ENCODE data around the gene ENGASE.

ENGASE gene

GRCh38 chr17:79085921-79086551 lies 11.4 kb downstream of the ENGASE start:
- Histone ChIP-seq H3K36me3 (ENCODE audit: control insufficient read depth, insufficient read depth, low read length) (peaks cover 8% of the 10 kb centered on the region), H3K4me1 (ENCODE audit: control insufficient read depth, insufficient read depth, low read length) (no peaks in the 10 kb centered on the region), H3K9ac (ENCODE audit: low read length) (no peak overlapping the region)

GRCh38 chr17:79086609-79087427 lies 12.2 kb downstream of the ENGASE start:
- Histone ChIP-seq H3K36me3 (ENCODE audit: control insufficient read depth, insufficient read depth, low read length) (peaks cover 8% of the 10 kb centered on the region), H3K27me3 (ENCODE audit: control insufficient read depth, insufficient read depth, low read length) (peaks cover 2% of the 10 kb centered on the region), H3K9ac (ENCODE audit: low read length) (no peak overlapping the region), H3K4me1 (ENCODE audit: control insufficient read depth, insufficient read depth, low read length) (no peaks in the 10 kb centered on the region), H3K4me3 (ENCODE audit: low read length) (no peak overlapping the region), H3K9me3 (ENCODE audit: control insufficient read depth, low read length) (no peaks in the 10 kb centered on the region)

More at GRCh38 chr17:79085921-79086551, 11.4 kb downstream of the ENGASE start:
- H3K27me3 ChIP-seq (ENCODE audit: control insufficient read depth, insufficient read depth, low read length) = no peaks in the 10 kb centered on the region
- no peaks in the 10 kb centered on the region for H3K9me3 ChIP-seq (ENCODE audit: control insufficient read depth, low read length)
- H3K4me3 ChIP-seq (ENCODE audit: low read length) = no peak overlapping the region

GRCh38 chr17:79087428-79088143 lies 13.0 kb downstream of the ENGASE start:
- Histone ChIP-seq H3K9me3 (ENCODE audit: control insufficient read depth, low read length) (no peaks in the 10 kb centered on the region), H3K36me3 (ENCODE audit: control insufficient read depth, insufficient read depth, low read length) (peaks cover 8% of the 10 kb centered on the region), H3K4me1 (ENCODE audit: control insufficient read depth, insufficient read depth, low read length) (no peaks in the 10 kb centered on the region), H3K9ac (ENCODE audit: low read length) (no peak overlapping the region), H3K4me3 (ENCODE audit: low read length) (no peak overlapping the region), H3K27me3 (ENCODE audit: control insufficient read depth, insufficient read depth, low read length) (peaks cover 9% of the 10 kb centered on the region)

GRCh38 chr17:79088247-79088996 lies 13.8 kb downstream of the ENGASE start:
- Histone ChIP-seq H3K9ac (ENCODE audit: low read length) (no peak overlapping the region), H3K4me1 (ENCODE audit: control insufficient read depth, insufficient read depth, low read length) (no peaks in the 10 kb centered on the region), H3K36me3 (ENCODE audit: control insufficient read depth, insufficient read depth, low read length) (no peaks in the 10 kb centered on the region), H3K9me3 (ENCODE audit: control insufficient read depth, low read length) (no peaks in the 10 kb centered on the region), H3K27me3 (ENCODE audit: control insufficient read depth, insufficient read depth, low read length) (peaks cover 17% of the 10 kb centered on the region), H3K4me3 (ENCODE audit: low read length) (no peak overlapping the region)

- Histone ChIP-seq H3K4me1 (ENCODE audit: control insufficient read depth, insufficient read depth, low read length) (no peaks in the 10 kb centered on the region), H3K36me3 (ENCODE audit: control insufficient read depth, insufficient read depth, low read length) (no peaks in the 10 kb centered on the region), H3K27me3 (ENCODE audit: control insufficient read depth, insufficient read depth, low read length) (peaks cover 17% of the 10 kb centered on the region), H3K4me3 (ENCODE audit: low read length) (no peak overlapping the region), H3K9ac (ENCODE audit: low read length) (no peak overlapping the region), H3K9me3 (ENCODE audit: control insufficient read depth, low read length) (no peaks in the 10 kb centered on the region)
These were observed 14.3 kb downstream of the ENGASE start for GRCh38 chr17:79088997-79089328.

- H3K9me3 ChIP-seq (ENCODE audit: control insufficient read depth, low read length) = no peaks in the 10 kb centered on the region
- no peak overlapping the region for H3K4me3 ChIP-seq (ENCODE audit: low read length)
- no peaks in the 10 kb centered on the region for H3K36me3 ChIP-seq (ENCODE audit: control insufficient read depth, insufficient read depth, low read length)
- H3K9ac ChIP-seq (ENCODE audit: low read length) = no peak overlapping the region
- no peaks in the 10 kb centered on the region for H3K4me1 ChIP-seq (ENCODE audit: control insufficient read depth, insufficient read depth, low read length)
- peaks cover 17% of the 10 kb centered on the region for H3K27me3 ChIP-seq (ENCODE audit: control insufficient read depth, insufficient read depth, low read length)
These were observed 15.3 kb downstream of the ENGASE start for GRCh38 chr17:79089720-79090442.

GRCh38 chr17:79090443-79091225 lies 16.0 kb downstream of the ENGASE start:
- no peaks in the 10 kb centered on the region for H3K4me1 ChIP-seq (ENCODE audit: control insufficient read depth, insufficient read depth, low read length)
- no peaks in the 10 kb centered on the region for H3K36me3 ChIP-seq (ENCODE audit: control insufficient read depth, insufficient read depth, low read length)
- H3K9me3 ChIP-seq (ENCODE audit: control insufficient read depth, low read length) = no peaks in the 10 kb centered on the region
- H3K27me3 ChIP-seq (ENCODE audit: control insufficient read depth, insufficient read depth, low read length) = peaks cover 17% of the 10 kb centered on the region
- no peak overlapping the region for H3K4me3 ChIP-seq (ENCODE audit: low read length)
- H3K9ac ChIP-seq (ENCODE audit: low read length) = no peak overlapping the region

GRCh38 chr17:79091226-79091670 lies 16.6 kb downstream of the ENGASE start:
- Histone ChIP-seq H3K27me3 (ENCODE audit: control insufficient read depth, insufficient read depth, low read length) (peaks cover 23% of the 10 kb centered on the region), H3K9me3 (ENCODE audit: control insufficient read depth, low read length) (no peaks in the 10 kb centered on the region), H3K36me3 (ENCODE audit: control insufficient read depth, insufficient read depth, low read length) (no peaks in the 10 kb centered on the region), H3K9ac (ENCODE audit: low read length) (no peak overlapping the region), H3K4me3 (ENCODE audit: low read length) (no peak overlapping the region), H3K4me1 (ENCODE audit: control insufficient read depth, insufficient read depth, low read length) (no peaks in the 10 kb centered on the region)

GRCh38 chr17:79092567-79092966 lies 17.9 kb downstream of the ENGASE start:
- Histone ChIP-seq H3K9ac (ENCODE audit: low read length) (no peak overlapping the region), H3K4me3 (ENCODE audit: low read length) (no peak overlapping the region), H3K9me3 (ENCODE audit: control insufficient read depth, low read length) (no peaks in the 10 kb centered on the region), H3K36me3 (ENCODE audit: control insufficient read depth, insufficient read depth, low read length) (no peaks in the 10 kb centered on the region), H3K27me3 (ENCODE audit: control insufficient read depth, insufficient read depth, low read length) (peaks cover 32% of the 10 kb centered on the region), H3K4me1 (ENCODE audit: control insufficient read depth, insufficient read depth, low read length) (no peaks in the 10 kb centered on the region)

GRCh38 chr17:79093270-79093669 lies 18.6 kb downstream of the ENGASE start:
- Histone ChIP-seq H3K4me3 (ENCODE audit: low read length) (no peak overlapping the region), H3K9me3 (ENCODE audit: control insufficient read depth, low read length) (no peaks in the 10 kb centered on the region), H3K4me1 (ENCODE audit: control insufficient read depth, insufficient read depth, low read length) (no peaks in the 10 kb centered on the region), H3K9ac (ENCODE audit: low read length) (no peak overlapping the region), H3K36me3 (ENCODE audit: control insufficient read depth, insufficient read depth, low read length) (no peaks in the 10 kb centered on the region), H3K27me3 (ENCODE audit: control insufficient read depth, insufficient read depth, low read length) (peaks cover 39% of the 10 kb centered on the region)

GRCh38 chr17:79094261-79094660 lies 19.6 kb downstream of the ENGASE start:
- Histone ChIP-seq H3K9me3 (ENCODE audit: control insufficient read depth, low read length) (no peaks in the 10 kb centered on the region), H3K27me3 (ENCODE audit: control insufficient read depth, insufficient read depth, low read length) (peaks cover 47% of the 10 kb centered on the region), H3K4me3 (ENCODE audit: low read length) (no peak overlapping the region), H3K4me1 (ENCODE audit: control insufficient read depth, insufficient read depth, low read length) (no peaks in the 10 kb centered on the region), H3K9ac (ENCODE audit: low read length) (no peak overlapping the region), H3K36me3 (ENCODE audit: control insufficient read depth, insufficient read depth, low read length) (no peaks in the 10 kb centered on the region)
